Neural progenitor cell (in vitro differentiated cells): ENCODE results near the gene PMEPA1.

Experiments
- EZH2 ChIP-seq: fragments of 200-600 bp; sonication (generic); IDR thresholded peaks from 2 replicates; pipeline ENCODE4 v1.6.1; 2017; ENCODE audit warnings: antibody characterized with exemption, mild to moderate bottlenecking, moderate library complexity
- EZH2phosphoT487 ChIP-seq: fragments of 200-600 bp; sonication (generic); IDR thresholded peaks from 2 replicates; pipeline ENCODE4 v1.6.1; 2017; ENCODE audit warnings: antibody characterized with exemption
- TF ChIP-seq, protein P1 (sequence below): fragments of 200-600 bp; sonication (generic); IDR thresholded peaks from 2 replicates; pipeline ENCODE4 v1.5.1; 2017; ENCODE audit warnings: antibody characterized with exemption, mild to moderate bottlenecking

DNA sequence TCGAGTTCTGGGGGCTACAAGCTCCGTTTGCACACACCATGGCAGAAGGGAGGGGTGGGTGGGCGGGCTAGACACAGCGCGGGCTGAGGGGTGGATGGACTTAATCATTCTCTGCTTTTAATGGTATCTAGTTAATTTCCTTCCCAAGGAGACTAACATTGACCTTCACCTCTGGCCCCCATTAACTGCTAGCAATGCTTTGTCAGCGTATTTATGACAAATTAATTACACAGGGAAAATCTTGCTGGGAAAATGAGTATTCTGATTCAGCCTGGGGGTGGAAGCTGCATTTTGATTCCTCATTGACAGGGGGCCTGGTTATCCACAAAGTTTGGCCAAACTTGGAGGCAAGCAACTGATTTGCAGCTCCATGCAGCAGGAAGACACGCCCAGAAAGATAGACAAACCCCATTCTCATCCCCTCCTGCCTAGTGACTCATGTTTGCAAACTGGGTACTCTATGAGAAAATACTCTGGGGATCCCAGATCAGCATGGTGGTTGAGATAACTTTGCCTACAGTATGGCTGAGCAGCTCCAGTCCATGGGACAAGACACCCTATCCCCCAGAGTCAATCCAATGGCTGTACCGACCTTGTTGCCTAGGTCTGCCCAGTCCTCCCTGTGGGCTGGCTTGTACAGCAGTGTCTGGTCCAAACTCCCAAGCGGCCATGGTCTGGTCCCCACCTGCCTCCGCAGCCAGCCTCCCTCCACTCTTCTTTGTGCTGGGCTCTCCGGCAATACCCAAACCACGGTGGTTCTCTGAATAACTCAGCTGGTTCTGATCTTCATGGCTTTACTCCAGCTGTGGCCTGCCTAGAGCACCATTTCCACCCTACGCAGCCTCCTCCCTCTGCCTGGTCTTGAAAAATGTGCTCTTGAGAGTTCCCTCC is 109.2 kb downstream of the PMEPA1 start:
- TF ChIP-seq, protein P1, sequence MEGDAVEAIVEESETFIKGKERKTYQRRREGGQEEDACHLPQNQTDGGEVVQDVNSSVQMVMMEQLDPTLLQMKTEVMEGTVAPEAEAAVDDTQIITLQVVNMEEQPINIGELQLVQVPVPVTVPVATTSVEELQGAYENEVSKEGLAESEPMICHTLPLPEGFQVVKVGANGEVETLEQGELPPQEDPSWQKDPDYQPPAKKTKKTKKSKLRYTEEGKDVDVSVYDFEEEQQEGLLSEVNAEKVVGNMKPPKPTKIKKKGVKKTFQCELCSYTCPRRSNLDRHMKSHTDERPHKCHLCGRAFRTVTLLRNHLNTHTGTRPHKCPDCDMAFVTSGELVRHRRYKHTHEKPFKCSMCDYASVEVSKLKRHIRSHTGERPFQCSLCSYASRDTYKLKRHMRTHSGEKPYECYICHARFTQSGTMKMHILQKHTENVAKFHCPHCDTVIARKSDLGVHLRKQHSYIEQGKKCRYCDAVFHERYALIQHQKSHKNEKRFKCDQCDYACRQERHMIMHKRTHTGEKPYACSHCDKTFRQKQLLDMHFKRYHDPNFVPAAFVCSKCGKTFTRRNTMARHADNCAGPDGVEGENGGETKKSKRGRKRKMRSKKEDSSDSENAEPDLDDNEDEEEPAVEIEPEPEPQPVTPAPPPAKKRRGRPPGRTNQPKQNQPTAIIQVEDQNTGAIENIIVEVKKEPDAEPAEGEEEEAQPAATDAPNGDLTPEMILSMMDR, result no peak
- TF ChIP-seq EZH2 (no peak), EZH2phosphoT487 (no peak)
